Gastrocnemius medialis (tissue), 4 donors: Measurements from ENCODE around the gene RAX. TPM values are rescaled to one million over a fixed set of nuclear protein-coding genes. Genes with fewer than 3 reads are reported as not detected.

Source experiments
- ATAC-seq, 2 donors: fragments of 150-250 bp; one replicate each; pipeline ENCODE4 v1.9.1; 2016
- DNase-seq, 2 donors: peaks; one replicate each; pipeline ENCODE4 v3.0.0-alpha.2; 2019
- H3K27ac ChIP-seq, 4 donors: fragments of 200-600 bp; sonication (generic); 1 replicate in 1 of 4; 2 replicates in 3 of 4; pipeline ENCODE4 v1.5.1; 2016 to 2018; ENCODE audit warnings: mild to moderate bottlenecking in 2 of 4, moderate library complexity in 1 of 4
- H3K27me3 ChIP-seq, 3 donors: fragments of 200-600 bp; sonication (generic) in 2 of 3; 1 replicate in 1 of 3; 2 replicates in 2 of 3; pipeline versions ENCODE4 v1.5.1 to v1.6.0; 2016 to 2019; ENCODE audit warnings: mild to moderate bottlenecking in 1 of 3, moderate library complexity in 1 of 3
- H3K36me3 ChIP-seq, 2 donors: fragments of 200-600 bp; sonication (generic) in 1 of 2; one replicate each; pipeline ENCODE4 v1.5.1; 2017 to 2018
- H3K4me1 ChIP-seq, 2 donors: fragments of 200-600 bp; sonication (generic) in 1 of 2; one replicate each; pipeline ENCODE4 v1.5.1; 2016 to 2017; ENCODE audit warnings: mild to moderate bottlenecking in 2 of 2
- H3K4me3 ChIP-seq, 4 donors: fragments of 200-600 bp; sonication (generic) in 3 of 4; 1 replicate in 1 of 4; 2 replicates in 3 of 4; pipeline ENCODE4 v1.5.1; 2016 to 2019; ENCODE audit warnings: mild to moderate bottlenecking in 2 of 4
- H3K9me3 ChIP-seq, 3 donors: fragments of 200-600 bp; sonication (generic) in 2 of 3; 1 replicate in 1 of 3; 2 replicates in 2 of 3; pipeline ENCODE4 v1.5.1; 2016 to 2019
- CTCF ChIP-seq, 5 experiments: fragments of 450-650 bp in 3 of 5; fragments of 200-600 bp in 2 of 5; sonication (generic) in 2 of 5; IDR thresholded peaks in 4 of 5; conservative IDR thresholded peaks in 1 of 5; 1 replicate in 4 of 5; 2 replicates in 1 of 5; pipeline ENCODE4 v1.5.1; 2016 to 2019; ENCODE audit warnings: antibody characterized with exemption in 5 of 5, mild to moderate bottlenecking in 3 of 5, moderate library complexity in 3 of 5
- POLR2A ChIP-seq, 2 donors: fragments of 450-650 bp; IDR thresholded peaks; one replicate each; pipeline ENCODE4 v1.6.1; 2017; ENCODE audit warnings: antibody characterized with exemption in 2 of 2, mild to moderate bottlenecking in 2 of 2, moderate library complexity in 2 of 2
- in situ Hi-C, 4 donors: fragments of 200-750 bp; cut with MboI; loops; one replicate each; pipeline versions ENCODE4 v1.15.0 to v1.8.0; 2017; ENCODE audit warnings: low sequenced_read_pairs in 4 of 4
- intact Hi-C: fragments of 100-400 bp; cut with DNase I; formaldehyde crosslinking; loops from one replicate; pipeline ENCODE4 v1.15.1; 2023; ENCODE audit warnings: low total_unique reads
- total RNA-seq, 4 donors: library from RNA; depleted of rRNA; stranded (reverse); fragments of >200 nt; gene quantifications; one replicate each; pipeline versions ENCODE4 v1.1.0 to v1.2.3, GENCODE V29; 2016

RAX gene
- total RNA-seq, 4 donors from 2014 or later, result not detected

DNA sequence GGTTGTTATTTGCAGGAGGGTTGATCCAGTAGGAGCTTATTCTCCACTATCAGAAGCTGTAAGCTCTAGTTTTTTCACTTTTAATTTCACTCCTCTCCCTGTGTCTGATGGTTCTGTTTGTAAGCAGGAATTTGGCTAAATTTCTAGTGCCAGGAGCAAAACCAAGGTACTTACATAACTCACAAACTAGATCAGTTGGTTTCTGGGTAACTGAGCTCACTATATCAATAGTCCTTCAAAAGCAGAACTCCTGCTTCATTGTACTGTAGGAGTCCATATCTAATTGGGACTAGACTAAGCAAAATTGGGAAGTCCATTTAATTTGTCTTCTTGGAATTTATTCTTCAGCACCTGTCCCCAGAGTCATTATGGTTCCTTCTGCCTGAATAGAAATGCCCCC is 20.1 kb upstream of the RAX start:
- in situ Hi-C loops, result no loop called here
- H3K9me3 ChIP-seq, result no peaks in the 10 kb centered on the region
- H3K27me3 ChIP-seq, result peaks cover 0 to 4% (median 0%) of the 10 kb centered on the region in 3 donors
- H3K4me3 ChIP-seq, result no peak overlapping the region
- H3K27ac ChIP-seq, result no peak overlapping the region
- ATAC-seq (no peak), DNase-seq (no peak)
- TF ChIP-seq POLR2A (IDR thresholded peaks at IDR 0.05) (no peak), CTCF (IDR thresholded peaks at IDR 0.05 in 4 of 5, conservative IDR thresholded peaks at IDR 0.05 in 1 of 5) (no peak)
- no peaks in the 10 kb centered on the region for H3K36me3 ChIP-seq
- intact Hi-C loops, result no loop called here
- H3K4me1 ChIP-seq, result no peaks in the 10 kb centered on the region

DNA sequence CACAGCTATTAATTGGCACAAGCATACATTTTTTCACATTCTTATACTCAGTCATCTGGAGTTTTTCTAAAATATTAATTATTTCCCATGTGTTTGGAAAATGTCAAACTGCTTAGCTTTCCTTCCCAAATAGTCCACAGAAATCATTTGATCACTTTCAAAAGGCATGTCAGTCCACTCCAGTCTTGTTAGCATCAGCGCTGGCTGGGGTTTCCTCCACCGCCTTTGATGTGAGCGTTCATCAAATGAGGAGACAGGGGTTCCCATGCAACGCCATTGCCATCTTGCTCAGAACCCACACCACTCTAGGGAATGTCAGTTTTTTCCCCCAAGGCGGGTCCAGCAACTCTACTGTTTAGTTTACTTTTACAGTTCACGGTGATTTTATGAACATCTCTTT is 13.1 kb upstream of the RAX start:
- H3K36me3 ChIP-seq, result no peaks in the 10 kb centered on the region
- H3K27me3 ChIP-seq, result peaks cover 11 to 21% (median 20%) of the 10 kb centered on the region in 3 donors
- intact Hi-C loops (no loop called here), in situ Hi-C loops (no loop called here)
- no peak overlapping the region for H3K4me3 ChIP-seq
- DNase-seq (no peak), ATAC-seq (no peak)
- no peak for TF ChIP-seq POLR2A (IDR thresholded peaks at IDR 0.05)
- TF ChIP-seq CTCF (IDR thresholded peaks at IDR 0.05 in 4 of 5, conservative IDR thresholded peaks at IDR 0.05 in 1 of 5), result no peak
- no peaks in the 10 kb centered on the region for H3K4me1 ChIP-seq
- no peaks in the 10 kb centered on the region for H3K9me3 ChIP-seq
- no peak overlapping the region for H3K27ac ChIP-seq

DNA sequence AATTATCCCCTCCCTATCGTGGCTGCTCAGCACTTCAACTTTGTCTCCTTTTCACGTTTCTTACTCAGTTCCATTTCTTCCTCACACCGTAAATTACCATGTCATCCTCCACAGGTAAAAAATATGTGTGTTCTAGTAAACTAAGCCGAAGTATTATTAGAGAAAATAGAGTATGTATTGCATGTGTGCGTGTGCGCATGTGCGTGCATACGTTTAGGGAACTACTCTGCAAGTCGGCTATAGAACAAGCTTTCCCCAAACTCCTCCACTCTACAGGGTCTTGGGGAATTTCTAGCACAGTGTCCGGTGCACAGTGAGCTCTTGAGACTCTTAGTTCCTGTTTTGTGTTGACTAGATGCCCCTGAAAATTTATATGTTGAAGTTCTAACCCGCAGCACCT is 9.1 kb upstream of the RAX start:
- Histone ChIP-seq H3K9me3 (no peaks in the 10 kb centered on the region), H3K27ac (no peak overlapping the region), H3K4me1 (no peaks in the 10 kb centered on the region), H3K36me3 (no peaks in the 10 kb centered on the region), H3K4me3 (no peak overlapping the region), H3K27me3 (peaks cover 11 to 35% (median 27%) of the 10 kb centered on the region in 3 donors)
- in situ Hi-C loops, result no loop called here
- TF ChIP-seq CTCF (IDR thresholded peaks at IDR 0.05 in 4 of 5, conservative IDR thresholded peaks at IDR 0.05 in 1 of 5) (no peak), POLR2A (IDR thresholded peaks at IDR 0.05) (no peak)
- no peak for DNase-seq
- intact Hi-C loops, result no loop called here
- ATAC-seq, result no peak

GRCh38 chr18:59279722-59280121 is 6.5 kb upstream of the RAX start:
- in situ Hi-C loops (no loop called here), intact Hi-C loops (no loop called here)

More at GRCh38 chr18:59279722-59280121, 6.5 kb upstream of the RAX start:
- no peak overlapping the region for H3K27ac ChIP-seq
- H3K36me3 ChIP-seq, result no peaks in the 10 kb centered on the region
- no peaks in the 10 kb centered on the region for H3K4me1 ChIP-seq
- no peak for TF ChIP-seq POLR2A (IDR thresholded peaks at IDR 0.05)
- no peak for TF ChIP-seq CTCF (IDR thresholded peaks at IDR 0.05 in 4 of 5, conservative IDR thresholded peaks at IDR 0.05 in 1 of 5)
- no peak for DNase-seq
- H3K9me3 ChIP-seq, result no peaks in the 10 kb centered on the region
- ATAC-seq, result no peak
- H3K4me3 ChIP-seq, result no peak overlapping the region
- peaks cover 28 to 50% (median 44%) of the 10 kb centered on the region in 3 donors for H3K27me3 ChIP-seq
